WI38 (cell line): ENCODE measurements around the gene CX3CR1.
A peak's percentile ranks its signal among the peaks of the same experiment; 100 is the strongest.

Experiments used
- H3K4me3 ChIP-seq: 2 replicates; pipeline ENCODE4 v1.5.1; 2011; ENCODE audit warnings: low read depth, mild to moderate bottlenecking, control low read depth, low read length
- CTCF ChIP-seq: IDR thresholded peaks from 2 replicates; pipeline ENCODE4 v1.5.1; 2012; ENCODE audit warnings: low read depth, mild to moderate bottlenecking, control low read depth, low read length

Gene CX3CR1

DNA sequence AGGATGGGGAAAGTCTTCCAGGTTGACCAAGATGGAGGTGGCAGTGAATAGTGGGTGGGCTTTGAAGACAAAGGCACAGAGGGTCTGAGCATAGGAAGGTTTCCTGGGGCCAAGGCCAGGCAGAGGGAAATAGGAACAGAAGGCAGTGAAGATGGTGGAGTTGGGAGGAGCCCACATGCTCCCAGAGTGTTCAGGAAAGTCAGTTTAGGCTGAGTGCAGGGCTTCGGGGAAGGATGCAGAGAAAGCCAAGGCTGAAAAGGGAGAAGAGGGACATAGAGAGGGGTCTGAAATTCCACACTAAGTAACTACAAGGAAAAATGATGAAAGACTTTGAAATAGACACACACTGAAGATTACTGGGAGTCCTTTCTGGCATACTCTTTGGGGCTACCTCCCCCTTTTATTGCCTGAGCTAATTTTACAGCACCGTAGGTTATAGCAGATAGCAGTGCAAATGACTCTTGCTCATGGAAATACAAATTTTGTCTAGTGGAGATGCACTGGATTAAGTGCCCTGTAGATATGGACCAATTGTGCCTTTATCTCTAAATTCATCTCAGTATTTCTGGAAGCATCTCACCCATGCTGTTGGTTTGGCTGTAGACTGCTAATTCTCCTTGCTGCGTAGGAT, 3.8 kb downstream of the CX3CR1 start:
- TF ChIP-seq CTCF: no peak

DNA sequence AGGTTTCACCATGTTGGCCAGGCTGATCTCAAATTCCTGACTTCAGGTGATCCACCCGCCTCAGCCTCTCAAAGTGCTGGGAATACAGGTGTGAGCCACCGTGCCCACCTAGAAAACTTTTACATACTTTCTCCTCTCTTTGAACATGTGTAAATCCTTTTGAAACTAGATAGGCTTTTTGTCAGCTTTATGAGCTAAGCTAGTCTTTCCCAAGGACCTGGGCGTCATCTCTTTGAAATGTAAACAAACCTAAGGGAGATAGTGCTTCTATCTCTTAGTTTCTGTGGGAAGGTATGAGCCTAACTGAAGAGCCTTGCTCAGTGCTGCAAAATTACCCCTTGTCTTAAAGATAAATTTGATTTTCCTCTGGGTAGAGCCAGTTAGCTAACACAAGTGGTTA, 4.8 kb downstream of the CX3CR1 start:
- TF ChIP-seq CTCF: no peak

More for the DNA sequence above, 3.8 kb downstream of the CX3CR1 start:
- no peak overlapping the region for H3K4me3 ChIP-seq

GRCh38 chr3:39273119-39273518, 6.7 kb downstream of the CX3CR1 start:
- peak; percentile 12; the same call in 1 of the 2 replicates for TF ChIP-seq CTCF

More for the DNA sequence above, 4.8 kb downstream of the CX3CR1 start:
- H3K4me3 ChIP-seq: no peak overlapping the region

DNA sequence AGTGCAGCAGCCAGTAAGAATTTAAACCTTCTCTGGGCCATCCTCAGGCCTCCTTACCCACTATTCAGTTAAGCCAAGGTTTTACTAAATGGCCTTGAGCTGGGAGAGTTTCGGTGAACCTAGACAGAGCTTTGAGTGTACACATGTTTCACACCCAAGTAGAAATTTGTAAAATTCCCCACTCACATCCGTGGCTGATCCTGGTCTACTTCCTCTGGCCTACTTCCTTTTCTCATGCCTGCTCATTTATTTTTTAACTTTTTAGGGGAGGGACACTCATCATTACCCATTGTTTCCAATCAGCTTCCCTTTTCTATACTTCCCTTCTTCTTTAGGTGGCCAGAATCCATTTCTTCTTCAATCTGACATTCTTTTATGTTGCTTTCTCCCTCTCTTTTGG, 7.6 kb downstream of the CX3CR1 start:
- TF ChIP-seq CTCF: no peak
- no peak overlapping the region for H3K4me3 ChIP-seq

More at GRCh38 chr3:39273119-39273518, 6.7 kb downstream of the CX3CR1 start:
- no peak overlapping the region for H3K4me3 ChIP-seq

- no peak overlapping the region for H3K4me3 ChIP-seq
- TF ChIP-seq CTCF: no peak
Measured at GRCh38 chr3:39271363-39271914, 8.4 kb downstream of the CX3CR1 start.

DNA sequence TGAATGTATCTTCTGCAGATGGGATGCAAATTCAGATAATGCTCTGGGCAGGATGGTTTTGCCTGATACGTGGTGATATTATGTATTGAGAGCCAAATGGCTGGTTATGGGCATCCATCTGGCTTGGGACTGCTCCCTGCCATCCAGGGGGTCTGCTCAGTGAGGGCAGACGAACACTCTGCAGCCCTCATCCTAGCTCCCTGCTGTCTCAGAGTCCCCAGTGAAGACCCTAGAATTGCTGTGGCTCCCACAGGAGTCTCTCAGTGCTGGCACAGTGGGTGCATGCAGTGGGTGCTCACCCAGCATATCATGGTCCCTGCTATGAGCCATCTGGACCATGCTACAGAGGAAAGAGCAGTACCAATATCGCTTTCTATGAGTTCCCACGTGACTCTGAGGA, 10.3 kb downstream of the CX3CR1 start:
- H3K4me3 ChIP-seq: no peak overlapping the region
- no peak for TF ChIP-seq CTCF

GRCh38 chr3:39268549-39268900, 11.3 kb downstream of the CX3CR1 start:
- no peak for TF ChIP-seq CTCF
- H3K4me3 ChIP-seq: no peak overlapping the region
